HepG2 (cell line): Measurements from ENCODE around the gene LRIG3. TPM values are rescaled to one million over a fixed set of nuclear protein-coding genes. Genes with fewer than 3 reads are reported as not detected.

ENCODE experiments used
- CTCF ChIP-seq: sonication (generic); formaldehyde crosslinking; IDR thresholded peaks from 2 replicates; pipeline ENCODE4 v1.5.0; 2020; ENCODE audit warnings: mild to moderate bottlenecking, missing genetic modification reagents, moderate library complexity
- HIVEP1 ChIP-seq: sonication (generic); formaldehyde crosslinking; IDR thresholded peaks from 2 replicates; pipeline ENCODE4 v1.4.0; 2020; ENCODE audit warnings: mild to moderate bottlenecking, missing genetic modification reagents
- MIER3 ChIP-seq: IDR thresholded peaks from 2 replicates; pipeline ENCODE4 v1.6.1; 2016; ENCODE audit warnings: missing compliant biosample characterization, borderline replicate concordance
- MIXL1 ChIP-seq: IDR thresholded peaks from 2 replicates; pipeline ENCODE4 v1.6.1; 2016
- MYC ChIP-seq: sonication (generic); formaldehyde crosslinking; IDR thresholded peaks from 2 replicates; pipeline ENCODE4 v1.9.0; 2021; ENCODE audit warnings: missing genetic modification reagents, borderline replicate concordance
- SNAPC4 ChIP-seq: sonication (generic); formaldehyde crosslinking; IDR thresholded peaks from 2 replicates; pipeline ENCODE4 v1.4.0; 2020; ENCODE audit warnings: mild to moderate bottlenecking, missing genetic modification reagents
- ZNF101 ChIP-seq: sonication (generic); formaldehyde crosslinking; IDR thresholded peaks from 2 replicates; pipeline ENCODE4 v1.4.0; 2020; ENCODE audit warnings: mild to moderate bottlenecking, low read depth, missing genetic modification reagents, borderline replicate concordance
- ZNF335 ChIP-seq: sonication (generic); formaldehyde crosslinking; IDR thresholded peaks from 2 replicates; pipeline ENCODE4 v1.4.0; 2020; ENCODE audit warnings: missing genetic modification reagents
- ZNF468 ChIP-seq: sonication (generic); formaldehyde crosslinking; IDR thresholded peaks from 2 replicates; pipeline ENCODE4 v1.8.0; 2022; ENCODE audit warnings: mild to moderate bottlenecking, moderate library complexity, missing genetic modification reagents
- ZNF577 ChIP-seq: sonication (generic); formaldehyde crosslinking; IDR thresholded peaks from 2 replicates; pipeline ENCODE4 v1.4.0; 2020; ENCODE audit warnings: mild to moderate bottlenecking, low read depth, missing genetic modification reagents, borderline replicate concordance
- ZNF644 ChIP-seq: IDR thresholded peaks from 2 replicates; pipeline ENCODE4 v1.6.1; 2016; ENCODE audit warnings: low read depth
- polyA plus RNA-seq, 8 experiments: library from polyadenylated mRNA; depleted of rRNA in 3 of 8; stranded (reverse) in 7 of 8; unstranded in 1 of 8; fragments of >200 nt; fragmentation: Illumina TruSeq in 4 of 8; extraction: Trizol in 4 of 8; gene quantifications; 2 replicates each; pipeline versions ENCODE4 v1.2.1 to v1.2.3, GENCODE V29; 2011 to 2016; ENCODE audit warnings: low read depth in 4 of 8, missing spikeins in 1 of 8, mixed read lengths in 1 of 8; ENCODE audit not compliant: insufficient read depth in 1 of 8
- total RNA-seq, 5 experiments: library from RNA; depleted of rRNA; stranded (reverse); fragments of >200 nt; fragmentation: Illumina TruSeq; extraction: Trizol; gene quantifications; 2 replicates each; pipeline ENCODE4 v1.2.3, GENCODE V29; 2016; ENCODE audit warnings: low read depth in 1 of 5
- TF ChIP-seq, protein P1 (sequence below): sonication (generic); formaldehyde crosslinking; IDR thresholded peaks from 2 replicates; pipeline ENCODE4 v1.4.0; 2020; ENCODE audit warnings: mild to moderate bottlenecking, missing genetic modification reagents
- TF ChIP-seq, protein P2 (sequence below): sonication (generic); formaldehyde crosslinking; conservative IDR thresholded peaks from 2 replicates; pipeline ENCODE4 v1.4.0; 2020; ENCODE audit warnings: missing genetic modification reagents
- TF ChIP-seq, protein P3 (sequence below): sonication (generic); formaldehyde crosslinking; IDR thresholded peaks from 2 replicates; pipeline ENCODE4 v1.4.0; 2020; ENCODE audit warnings: missing genetic modification reagents

Gene LRIG3
- total and polyA plus RNA-seq, 2 of the 13 experiments (the other 11 are each of a cell fraction or from before 2014, with no cell fraction given) = 7.7 to 17.4 TPM

DNA sequence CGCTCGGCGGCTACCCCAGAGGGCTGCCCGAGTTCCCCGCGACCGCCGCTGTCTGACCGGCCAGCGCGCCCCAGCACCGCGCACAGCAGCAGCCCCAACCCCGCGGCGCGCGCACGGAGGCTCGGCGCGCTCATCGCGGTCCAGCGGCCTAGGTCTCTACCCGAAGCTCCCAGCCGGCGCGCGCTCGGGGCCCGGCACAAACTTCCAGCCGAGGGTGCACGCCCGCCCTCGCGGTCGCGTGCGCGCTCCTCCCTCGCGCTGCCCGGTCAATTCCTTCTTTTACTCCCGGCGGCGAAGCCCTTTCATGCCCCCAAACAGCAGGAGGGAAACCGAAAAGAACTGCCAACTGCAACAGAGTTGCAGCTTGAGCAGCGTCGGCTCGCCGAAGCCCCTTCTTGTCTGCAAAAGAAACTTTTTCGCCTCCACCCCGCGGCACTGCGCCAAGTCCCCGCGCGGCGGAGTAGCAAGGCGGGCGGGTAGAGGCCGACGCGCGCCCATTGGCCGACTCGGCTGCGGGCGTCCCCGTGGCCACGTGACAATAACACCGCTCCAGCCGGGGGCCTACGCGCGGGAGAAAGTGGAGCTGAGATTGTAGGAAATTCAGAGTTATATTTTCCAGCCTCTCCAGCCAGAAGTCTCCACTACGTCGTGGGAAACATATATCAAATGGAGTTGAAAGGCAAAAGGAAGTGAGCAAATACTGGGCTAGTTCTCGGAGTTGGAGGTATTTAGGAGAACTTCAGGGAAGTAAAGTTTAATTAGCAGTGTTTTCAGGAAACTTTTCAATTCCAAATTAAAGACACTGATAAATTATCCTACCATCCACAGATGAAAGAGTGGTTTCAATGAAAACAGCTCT lies at the start of gene LRIG3 (continued):
- TF ChIP-seq SNAPC4 (CRISPR knock-in tag) (no peak), ZNF577 (CRISPR knock-in tag) (no peak), MIER3 (CRISPR knock-in tag) (peak; percentile 56; the same call in 1 of the 2 replicates), MIXL1 (CRISPR knock-in tag) (no peak), ZNF468 (no peak), HIVEP1 (peak; percentile 76), ZNF101 (CRISPR knock-in tag) (0 out of 2 replicates have a peak, but pooled peaks have one; percentile 8), CTCF (CRISPR knock-in tag) (peak; percentile 31; the same call in 1 of the 2 replicates), ZNF644 (CRISPR knock-in tag) (no peak), MYC (peak; percentile 75), ZNF335 (no peak)
- TF ChIP-seq, protein P1, sequence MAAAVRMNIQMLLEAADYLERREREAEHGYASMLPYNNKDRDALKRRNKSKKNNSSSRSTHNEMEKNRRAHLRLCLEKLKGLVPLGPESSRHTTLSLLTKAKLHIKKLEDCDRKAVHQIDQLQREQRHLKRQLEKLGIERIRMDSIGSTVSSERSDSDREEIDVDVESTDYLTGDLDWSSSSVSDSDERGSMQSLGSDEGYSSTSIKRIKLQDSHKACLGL (CRISPR knock-in tag) = peak; percentile 74
- TF ChIP-seq, protein P2, sequence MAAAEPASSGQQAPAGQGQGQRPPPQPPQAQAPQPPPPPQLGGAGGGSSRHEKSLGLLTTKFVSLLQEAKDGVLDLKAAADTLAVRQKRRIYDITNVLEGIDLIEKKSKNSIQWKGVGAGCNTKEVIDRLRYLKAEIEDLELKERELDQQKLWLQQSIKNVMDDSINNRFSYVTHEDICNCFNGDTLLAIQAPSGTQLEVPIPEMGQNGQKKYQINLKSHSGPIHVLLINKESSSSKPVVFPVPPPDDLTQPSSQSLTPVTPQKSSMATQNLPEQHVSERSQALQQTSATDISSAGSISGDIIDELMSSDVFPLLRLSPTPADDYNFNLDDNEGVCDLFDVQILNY (CRISPR knock-in tag) = no peak; the same call in 1 of the 2 replicates
- TF ChIP-seq, protein P3, sequence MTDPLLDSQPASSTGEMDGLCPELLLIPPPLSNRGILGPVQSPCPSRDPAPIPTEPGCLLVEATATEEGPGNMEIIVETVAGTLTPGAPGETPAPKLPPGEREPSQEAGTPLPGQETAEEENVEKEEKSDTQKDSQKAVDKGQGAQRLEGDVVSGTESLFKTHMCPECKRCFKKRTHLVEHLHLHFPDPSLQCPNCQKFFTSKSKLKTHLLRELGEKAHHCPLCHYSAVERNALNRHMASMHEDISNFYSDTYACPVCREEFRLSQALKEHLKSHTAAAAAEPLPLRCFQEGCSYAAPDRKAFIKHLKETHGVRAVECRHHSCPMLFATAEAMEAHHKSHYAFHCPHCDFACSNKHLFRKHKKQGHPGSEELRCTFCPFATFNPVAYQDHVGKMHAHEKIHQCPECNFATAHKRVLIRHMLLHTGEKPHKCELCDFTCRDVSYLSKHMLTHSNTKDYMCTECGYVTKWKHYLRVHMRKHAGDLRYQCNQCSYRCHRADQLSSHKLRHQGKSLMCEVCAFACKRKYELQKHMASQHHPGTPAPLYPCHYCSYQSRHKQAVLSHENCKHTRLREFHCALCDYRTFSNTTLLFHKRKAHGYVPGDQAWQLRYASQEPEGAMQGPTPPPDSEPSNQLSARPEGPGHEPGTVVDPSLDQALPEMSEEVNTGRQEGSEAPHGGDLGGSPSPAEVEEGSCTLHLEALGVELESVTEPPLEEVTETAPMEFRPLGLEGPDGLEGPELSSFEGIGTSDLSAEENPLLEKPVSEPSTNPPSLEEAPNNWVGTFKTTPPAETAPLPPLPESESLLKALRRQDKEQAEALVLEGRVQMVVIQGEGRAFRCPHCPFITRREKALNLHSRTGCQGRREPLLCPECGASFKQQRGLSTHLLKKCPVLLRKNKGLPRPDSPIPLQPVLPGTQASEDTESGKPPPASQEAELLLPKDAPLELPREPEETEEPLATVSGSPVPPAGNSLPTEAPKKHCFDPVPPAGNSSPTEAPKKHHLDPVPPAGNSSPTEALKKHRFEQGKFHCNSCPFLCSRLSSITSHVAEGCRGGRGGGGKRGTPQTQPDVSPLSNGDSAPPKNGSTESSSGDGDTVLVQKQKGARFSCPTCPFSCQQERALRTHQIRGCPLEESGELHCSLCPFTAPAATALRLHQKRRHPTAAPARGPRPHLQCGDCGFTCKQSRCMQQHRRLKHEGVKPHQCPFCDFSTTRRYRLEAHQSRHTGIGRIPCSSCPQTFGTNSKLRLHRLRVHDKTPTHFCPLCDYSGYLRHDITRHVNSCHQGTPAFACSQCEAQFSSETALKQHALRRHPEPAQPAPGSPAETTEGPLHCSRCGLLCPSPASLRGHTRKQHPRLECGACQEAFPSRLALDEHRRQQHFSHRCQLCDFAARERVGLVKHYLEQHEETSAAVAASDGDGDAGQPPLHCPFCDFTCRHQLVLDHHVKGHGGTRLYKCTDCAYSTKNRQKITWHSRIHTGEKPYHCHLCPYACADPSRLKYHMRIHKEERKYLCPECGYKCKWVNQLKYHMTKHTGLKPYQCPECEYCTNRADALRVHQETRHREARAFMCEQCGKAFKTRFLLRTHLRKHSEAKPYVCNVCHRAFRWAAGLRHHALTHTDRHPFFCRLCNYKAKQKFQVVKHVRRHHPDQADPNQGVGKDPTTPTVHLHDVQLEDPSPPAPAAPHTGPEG (CRISPR knock-in tag) = peak; percentile 90; the same call in 1 of the 2 replicates
